MM.1S (cell line): Measurements from ENCODE around the gene TPST1.

Experiments
- EZH2 ChIP-seq: fragments of 300-600 bp; sonication (generic); optimal IDR thresholded peaks from 2 replicates; pipeline ENCODE3; 2017; ENCODE audit warnings: low read depth, mild to moderate bottlenecking, antibody characterized with exemption, low read length, mixed read lengths
- TF ChIP-seq, protein P1 (sequence below): fragments of 300-600 bp; sonication (generic); IDR thresholded peaks from 2 replicates; pipeline ENCODE4 v1.5.1; 2016; ENCODE audit warnings: antibody characterized with exemption, low read length, mixed read lengths

DNA sequence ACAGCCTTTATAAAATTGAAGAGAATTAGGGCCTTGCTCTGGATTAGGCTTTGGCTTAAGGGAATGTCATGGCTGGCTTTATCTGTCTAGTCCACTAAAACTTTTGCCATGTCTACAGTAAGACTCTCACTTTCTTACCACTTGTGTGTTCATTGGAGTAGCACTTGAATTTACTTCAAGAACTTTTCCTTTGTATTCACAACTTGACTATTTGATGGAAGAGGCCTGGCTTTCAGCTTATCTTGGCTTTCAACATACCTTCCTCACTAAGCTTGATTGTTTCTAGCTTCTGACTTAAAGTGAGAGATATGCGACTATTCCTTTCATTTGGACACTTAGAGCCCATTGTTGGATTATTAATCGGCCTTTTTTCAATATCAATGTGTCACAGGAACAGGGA, 96.1 kb downstream of the TPST1 start:
- TF ChIP-seq EZH2: no peak
- TF ChIP-seq, protein P1, sequence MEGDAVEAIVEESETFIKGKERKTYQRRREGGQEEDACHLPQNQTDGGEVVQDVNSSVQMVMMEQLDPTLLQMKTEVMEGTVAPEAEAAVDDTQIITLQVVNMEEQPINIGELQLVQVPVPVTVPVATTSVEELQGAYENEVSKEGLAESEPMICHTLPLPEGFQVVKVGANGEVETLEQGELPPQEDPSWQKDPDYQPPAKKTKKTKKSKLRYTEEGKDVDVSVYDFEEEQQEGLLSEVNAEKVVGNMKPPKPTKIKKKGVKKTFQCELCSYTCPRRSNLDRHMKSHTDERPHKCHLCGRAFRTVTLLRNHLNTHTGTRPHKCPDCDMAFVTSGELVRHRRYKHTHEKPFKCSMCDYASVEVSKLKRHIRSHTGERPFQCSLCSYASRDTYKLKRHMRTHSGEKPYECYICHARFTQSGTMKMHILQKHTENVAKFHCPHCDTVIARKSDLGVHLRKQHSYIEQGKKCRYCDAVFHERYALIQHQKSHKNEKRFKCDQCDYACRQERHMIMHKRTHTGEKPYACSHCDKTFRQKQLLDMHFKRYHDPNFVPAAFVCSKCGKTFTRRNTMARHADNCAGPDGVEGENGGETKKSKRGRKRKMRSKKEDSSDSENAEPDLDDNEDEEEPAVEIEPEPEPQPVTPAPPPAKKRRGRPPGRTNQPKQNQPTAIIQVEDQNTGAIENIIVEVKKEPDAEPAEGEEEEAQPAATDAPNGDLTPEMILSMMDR: no peak
